Mucosa of rectum (tissue), 2 donors: ENCODE results near the gene CHST1.
A peak's percentile ranks its signal among the peaks of the same experiment; 100 is the strongest.

Experiments
- H3K27ac ChIP-seq, 2 donors: one replicate each; pipeline ENCODE4 v1.7.0; 2013; ENCODE audit warnings: inconsistent platforms in 2 of 2, low read depth in 2 of 2, low read length in 2 of 2
- H3K27me3 ChIP-seq, 2 donors: one replicate each; pipeline ENCODE4 v1.7.0; 2013; ENCODE audit warnings: low read length in 2 of 2; ENCODE audit not compliant: control insufficient read depth in 2 of 2, insufficient read depth in 2 of 2
- H3K36me3 ChIP-seq, 2 donors: one replicate each; pipeline ENCODE4 v1.7.0; 2013; ENCODE audit warnings: low read length in 2 of 2; ENCODE audit not compliant: control insufficient read depth in 2 of 2, insufficient read depth in 2 of 2
- H3K4me1 ChIP-seq, 2 donors: one replicate each; pipeline ENCODE4 v1.7.0; 2013; ENCODE audit warnings: low read length in 2 of 2, mild to moderate bottlenecking in 1 of 2; ENCODE audit not compliant: control insufficient read depth in 2 of 2, insufficient read depth in 2 of 2
- H3K4me3 ChIP-seq, 2 donors: one replicate each; pipeline ENCODE4 v1.7.0; 2013; ENCODE audit warnings: low read length in 2 of 2
- H3K9ac ChIP-seq, 2 donors: one replicate each; pipeline ENCODE4 v1.7.0; 2013; ENCODE audit warnings: low read length in 2 of 2, low read depth in 1 of 2, mild to moderate bottlenecking in 1 of 2
- H3K9me3 ChIP-seq, 2 donors: one replicate each; pipeline ENCODE4 v1.7.0; 2013; ENCODE audit warnings: low read length in 2 of 2; ENCODE audit not compliant: control insufficient read depth in 2 of 2
- donor health status: healthy.
- donor health status: Normal muscosa, but diverticular disease.

The CHST1 gene, protein sequence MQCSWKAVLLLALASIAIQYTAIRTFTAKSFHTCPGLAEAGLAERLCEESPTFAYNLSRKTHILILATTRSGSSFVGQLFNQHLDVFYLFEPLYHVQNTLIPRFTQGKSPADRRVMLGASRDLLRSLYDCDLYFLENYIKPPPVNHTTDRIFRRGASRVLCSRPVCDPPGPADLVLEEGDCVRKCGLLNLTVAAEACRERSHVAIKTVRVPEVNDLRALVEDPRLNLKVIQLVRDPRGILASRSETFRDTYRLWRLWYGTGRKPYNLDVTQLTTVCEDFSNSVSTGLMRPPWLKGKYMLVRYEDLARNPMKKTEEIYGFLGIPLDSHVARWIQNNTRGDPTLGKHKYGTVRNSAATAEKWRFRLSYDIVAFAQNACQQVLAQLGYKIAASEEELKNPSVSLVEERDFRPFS

DNA sequence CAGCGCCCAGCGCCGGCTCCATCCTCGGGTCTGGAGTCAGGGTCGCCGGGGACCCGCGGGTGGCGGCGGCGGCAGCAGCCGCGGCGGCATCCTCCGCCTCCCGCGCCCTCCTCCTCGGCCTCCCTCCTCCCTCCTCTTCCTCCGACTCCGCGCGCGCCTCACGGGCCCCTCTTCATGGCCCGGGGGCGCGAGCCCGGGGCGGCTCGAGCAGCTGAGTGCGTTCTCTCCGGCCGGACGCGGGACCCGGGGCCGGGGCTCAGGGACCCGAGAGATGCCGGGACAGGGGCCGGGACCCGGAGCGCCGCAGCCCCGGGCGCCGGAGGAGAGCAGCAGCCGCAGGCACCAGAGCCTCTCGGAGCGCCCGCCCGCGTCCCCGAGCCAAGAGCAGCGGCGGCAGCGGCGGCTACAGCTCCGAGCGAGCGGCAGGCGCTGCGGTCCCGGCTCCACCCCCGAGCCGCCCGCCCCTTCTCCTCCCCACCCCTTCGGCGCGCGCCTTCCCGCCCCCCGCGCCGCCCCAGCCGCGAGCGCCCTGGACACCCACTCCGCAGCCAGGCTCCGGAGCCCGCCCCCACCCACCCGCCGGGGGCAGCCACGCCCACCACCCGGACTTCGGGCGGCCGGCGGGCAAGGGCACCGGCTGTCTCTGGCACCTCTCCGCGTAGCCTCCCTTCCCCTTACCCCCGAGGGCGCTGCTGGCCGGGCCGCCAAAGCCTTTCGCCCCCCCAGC, at the start of gene CHST1:
TSS of gene CHST1 (minus strand) at position 417 of the 727 bp plus-strand sequence. CDS start 14,699 bp downstream, outside the sequence.
- H3K4me1 ChIP-seq = peaks cover 9 to 12% of the 10 kb centered on the region in 2 donors
- H3K27ac ChIP-seq = no peak within 1 kb of the TSS
- no peaks in the 10 kb centered on the region for H3K9me3 ChIP-seq
- peaks cover 32 to 46% of the 10 kb centered on the region in 2 donors for H3K27me3 ChIP-seq
- peak within 1 kb of the TSS; percentile 44 to 48 for H3K4me3 ChIP-seq
- H3K9ac ChIP-seq = peak within 1 kb of the TSS in 1 of 2 donors; percentile 45
- no peaks in the 10 kb centered on the region for H3K36me3 ChIP-seq

DNA sequence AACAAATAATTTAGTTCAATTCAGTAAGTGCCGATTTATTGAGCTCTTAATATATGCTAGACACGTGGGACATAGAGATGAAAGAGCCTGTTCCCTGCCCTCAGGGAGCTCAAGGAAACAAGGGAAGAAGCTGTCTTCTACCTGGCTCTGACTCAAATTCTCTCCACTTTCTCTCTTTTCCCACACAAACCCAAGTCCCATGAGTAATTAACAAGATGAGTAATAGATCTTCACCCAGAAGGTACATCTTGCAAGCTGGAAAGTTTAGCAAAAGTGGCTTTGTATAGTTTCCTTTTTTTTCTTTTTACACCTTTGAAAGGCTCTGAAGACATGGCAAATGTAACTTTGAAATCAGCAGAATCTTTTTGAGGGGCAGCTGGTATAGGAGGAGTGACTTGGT, 48.2 kb upstream of the CHST1 start:
- Histone ChIP-seq H3K36me3 (no peaks in the 10 kb centered on the region), H3K9me3 (no peaks in the 10 kb centered on the region), H3K4me3 (no peak overlapping the region), H3K27me3 (peaks cover 0 to 8% of the 10 kb centered on the region in 2 donors), H3K9ac (no peak overlapping the region), H3K27ac (no peak overlapping the region), H3K4me1 (no peaks in the 10 kb centered on the region)

DNA sequence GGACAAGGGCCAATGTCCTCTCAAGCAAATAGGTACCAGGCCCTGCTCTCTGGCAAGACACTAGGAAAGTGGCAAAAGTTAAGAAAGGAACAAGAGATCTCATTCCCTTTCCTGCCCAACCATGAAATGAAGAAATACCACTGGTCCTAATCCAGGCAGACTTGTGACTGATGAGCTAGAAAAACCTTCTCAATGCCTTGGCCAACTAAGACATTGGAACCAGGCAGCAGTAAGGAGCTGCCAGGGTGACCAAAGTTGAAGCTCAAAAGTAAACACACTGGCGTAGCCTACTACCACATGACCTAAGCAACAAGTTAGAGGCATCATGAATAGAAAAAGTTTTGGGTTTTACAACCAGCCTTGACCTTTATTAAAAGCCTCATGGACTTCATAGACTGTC, 45.1 kb upstream of the CHST1 start:
- peaks cover 5 to 8% of the 10 kb centered on the region in 2 donors for H3K27me3 ChIP-seq
- H3K27ac ChIP-seq = no peak overlapping the region
- no peak overlapping the region for H3K9ac ChIP-seq
- H3K36me3 ChIP-seq = no peaks in the 10 kb centered on the region
- H3K4me3 ChIP-seq = no peak overlapping the region
- H3K9me3 ChIP-seq = no peaks in the 10 kb centered on the region
- H3K4me1 ChIP-seq = no peaks in the 10 kb centered on the region

DNA sequence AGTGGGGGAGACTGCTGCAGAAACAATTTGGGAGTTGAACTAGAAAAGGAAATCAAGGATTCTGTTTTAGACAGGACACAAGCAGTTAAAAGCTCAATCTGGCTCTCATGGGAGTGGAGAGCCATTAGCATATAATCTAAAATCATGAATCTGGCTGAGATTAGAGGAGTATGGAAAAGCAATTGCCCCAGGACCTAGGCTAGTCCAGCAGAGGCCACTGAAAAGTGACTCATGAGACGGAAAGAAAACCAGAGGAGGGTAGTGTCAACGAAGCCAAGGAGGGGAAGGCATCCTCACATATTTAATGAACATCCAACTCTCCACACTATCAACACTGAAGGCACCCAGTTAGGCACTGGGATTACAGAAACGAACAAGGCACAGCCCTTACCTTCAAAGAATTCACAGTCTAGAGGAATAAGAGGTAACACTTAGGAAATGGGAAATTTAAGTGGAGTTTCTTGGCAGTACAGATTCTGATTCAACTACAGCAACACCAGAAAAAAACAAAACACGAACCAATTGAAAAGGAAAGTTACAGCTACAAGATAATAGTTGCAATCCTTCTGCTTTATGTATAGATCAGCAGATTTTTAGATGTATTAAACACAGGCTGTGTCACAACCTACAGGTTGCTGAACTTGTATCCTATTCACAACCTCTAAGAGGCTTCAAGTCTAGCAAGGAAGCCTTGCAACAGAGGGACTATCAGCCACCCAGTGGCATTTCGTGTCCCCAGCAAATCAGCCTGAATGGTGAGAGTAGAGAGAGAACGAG, 43.7 kb upstream of the CHST1 start:
- Histone ChIP-seq H3K36me3 (no peaks in the 10 kb centered on the region), H3K27me3 (peaks cover 7 to 8% of the 10 kb centered on the region in 2 donors), H3K4me3 (no peak overlapping the region), H3K9me3 (no peaks in the 10 kb centered on the region), H3K4me1 (no peaks in the 10 kb centered on the region), H3K9ac (no peak overlapping the region), H3K27ac (no peak overlapping the region)

DNA sequence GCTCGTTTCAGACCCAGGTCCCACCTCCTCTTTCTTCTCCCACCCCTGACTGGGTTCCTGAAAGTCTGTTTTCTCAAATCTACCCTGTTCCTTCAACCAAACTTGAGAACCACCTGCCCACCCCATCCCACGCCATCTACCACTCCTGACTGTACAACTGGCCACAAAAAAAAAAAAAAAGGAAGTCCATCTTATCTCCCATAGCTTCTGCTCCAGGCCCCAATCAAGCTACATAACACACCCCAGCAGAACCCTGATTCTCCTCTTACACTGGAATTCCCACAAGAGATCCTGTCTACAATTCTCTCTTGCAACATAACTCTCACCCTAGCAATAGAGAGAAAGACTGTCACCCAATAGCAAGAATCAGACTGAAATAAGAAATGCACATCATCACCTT, 39.2 kb upstream of the CHST1 start:
- Histone ChIP-seq H3K36me3 (no peaks in the 10 kb centered on the region), H3K4me1 (no peaks in the 10 kb centered on the region), H3K27me3 (peaks cover 2 to 9% of the 10 kb centered on the region in 2 donors), H3K4me3 (no peak overlapping the region), H3K9me3 (no peaks in the 10 kb centered on the region), H3K27ac (no peak overlapping the region), H3K9ac (no peak overlapping the region)

DNA sequence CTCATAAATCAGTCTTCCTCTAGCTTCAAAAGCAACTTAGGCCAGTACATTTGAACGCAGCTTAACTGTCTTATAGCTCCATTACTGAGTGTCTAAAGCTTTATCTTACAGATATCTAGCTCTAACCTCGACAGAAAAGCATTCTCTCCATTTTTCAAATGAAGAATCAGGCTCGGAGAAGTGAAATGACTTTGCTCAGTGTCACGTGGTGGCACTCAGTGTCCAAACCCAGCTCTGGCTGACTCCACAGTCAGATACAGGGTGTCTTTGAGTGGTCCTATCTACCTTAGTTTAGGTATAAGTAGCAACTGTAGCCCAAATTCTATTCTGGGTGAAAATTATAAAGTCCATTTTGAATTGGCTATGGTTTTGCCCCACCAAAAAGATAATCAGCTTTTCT, 38.7 kb upstream of the CHST1 start:
- H3K27ac ChIP-seq = no peak overlapping the region
- no peak overlapping the region for H3K4me3 ChIP-seq
- no peaks in the 10 kb centered on the region for H3K36me3 ChIP-seq
- peaks cover 2 to 11% of the 10 kb centered on the region in 2 donors for H3K27me3 ChIP-seq
- no peak overlapping the region for H3K9ac ChIP-seq
- no peaks in the 10 kb centered on the region for H3K9me3 ChIP-seq
- H3K4me1 ChIP-seq = no peaks in the 10 kb centered on the region

DNA sequence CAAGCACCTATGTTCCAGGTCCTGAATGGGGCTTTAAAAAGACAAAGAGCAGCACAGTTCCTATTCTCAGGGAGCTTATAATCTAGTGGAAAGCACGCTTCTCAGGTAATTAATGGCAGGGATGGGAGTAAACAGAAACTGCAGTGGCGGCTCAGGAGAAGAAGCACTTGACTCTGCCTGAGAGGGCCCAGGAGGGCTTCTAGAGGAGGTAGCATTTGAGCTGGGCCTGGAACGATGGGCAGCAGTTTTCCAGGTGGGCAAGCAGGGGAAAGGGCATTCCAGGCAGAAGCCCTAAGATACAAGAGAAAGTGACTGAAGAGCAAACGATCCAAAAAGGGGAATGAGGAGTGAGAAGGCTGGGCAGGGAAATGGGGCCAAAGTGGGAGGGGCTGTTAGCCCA, 37.1 kb upstream of the CHST1 start:
- Histone ChIP-seq H3K9me3 (no peaks in the 10 kb centered on the region), H3K9ac (no peak overlapping the region), H3K36me3 (no peaks in the 10 kb centered on the region), H3K4me3 (no peak overlapping the region), H3K27me3 (peaks cover 0 to 8% of the 10 kb centered on the region in 2 donors), H3K27ac (no peak overlapping the region), H3K4me1 (no peaks in the 10 kb centered on the region)

DNA sequence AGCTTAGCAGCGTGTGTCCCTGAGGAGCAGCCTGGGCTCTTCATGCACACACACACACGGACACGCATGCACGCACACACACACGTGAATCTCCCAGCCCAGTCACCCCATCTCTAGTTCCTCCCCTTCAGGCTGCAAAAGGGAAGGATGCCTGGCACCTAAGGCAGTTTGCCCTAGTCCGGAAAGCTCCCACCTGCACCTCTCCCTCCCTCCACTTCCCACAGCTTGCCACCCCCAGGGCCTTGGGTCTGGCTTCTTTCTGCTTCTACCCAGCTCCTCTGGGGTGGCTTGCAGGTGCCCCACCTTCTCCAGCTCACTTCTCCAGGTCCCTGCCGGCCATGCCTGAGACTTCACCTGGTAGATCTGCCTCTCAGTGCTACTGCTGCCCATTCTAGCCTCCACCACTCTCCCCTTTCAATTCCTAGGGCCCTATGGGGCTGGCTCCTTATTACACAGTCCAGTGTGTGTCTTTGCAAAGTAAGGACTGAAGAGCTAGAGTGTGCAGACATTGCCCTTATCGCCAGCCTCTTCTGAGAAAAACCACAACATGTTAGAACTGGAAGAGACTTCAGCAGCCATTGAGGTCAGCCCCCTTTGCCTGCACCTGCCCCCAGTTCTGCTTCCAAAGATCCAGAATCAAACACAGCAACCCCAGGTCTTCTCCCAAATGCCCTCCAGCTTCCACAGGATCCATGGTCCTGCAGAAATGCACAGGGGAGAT, 33.5 kb upstream of the CHST1 start:
- no peak overlapping the region for H3K27ac ChIP-seq
- H3K4me3 ChIP-seq = no peak overlapping the region

DNA sequence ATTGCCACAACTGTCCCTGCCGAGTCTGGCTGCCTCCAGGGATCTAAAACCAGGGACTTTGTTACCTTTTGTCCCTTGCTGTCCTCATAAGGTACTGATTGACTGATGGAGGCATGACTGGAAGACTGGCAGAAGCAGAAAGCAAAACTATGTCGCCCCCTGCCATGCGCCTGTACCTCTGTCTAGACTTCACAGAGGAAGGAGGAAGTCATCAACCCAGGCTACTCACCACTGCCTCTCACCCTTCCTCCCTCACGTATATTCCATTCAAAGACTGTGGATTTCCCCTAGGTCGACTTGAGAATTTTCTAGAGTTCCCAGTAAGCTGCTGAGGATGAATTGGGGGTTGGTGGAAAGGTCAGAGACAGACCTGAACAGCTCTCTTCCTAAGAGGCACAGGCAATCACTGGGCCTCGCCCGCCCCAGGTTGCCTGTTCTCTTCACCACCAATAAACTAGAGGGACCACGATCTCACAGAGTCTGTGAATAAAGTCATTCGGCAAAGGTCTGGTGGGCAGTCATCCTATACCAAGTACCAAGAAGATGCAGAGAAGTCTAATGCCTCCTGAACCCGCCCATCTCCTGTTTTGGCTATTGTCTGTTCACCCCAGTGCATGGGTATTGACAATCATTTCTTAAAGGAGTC, 27.5 kb upstream of the CHST1 start:
- no peaks in the 10 kb centered on the region for H3K4me1 ChIP-seq
- H3K27me3 ChIP-seq = peaks cover 0 to 5% of the 10 kb centered on the region in 2 donors
- no peak overlapping the region for H3K9ac ChIP-seq
- no peaks in the 10 kb centered on the region for H3K9me3 ChIP-seq
- no peak overlapping the region for H3K4me3 ChIP-seq
- H3K36me3 ChIP-seq = no peaks in the 10 kb centered on the region
- no peak overlapping the region for H3K27ac ChIP-seq

More for the DNA sequence above, 33.5 kb upstream of the CHST1 start:
- Histone ChIP-seq H3K9me3 (no peaks in the 10 kb centered on the region), H3K4me1 (no peaks in the 10 kb centered on the region), H3K9ac (no peak overlapping the region), H3K27me3 (peaks cover 0 to 3% of the 10 kb centered on the region in 2 donors), H3K36me3 (no peaks in the 10 kb centered on the region)
